H1 (cell line): ENCODE measurements around the gene ASF1B. TPM values are rescaled to one million over a fixed set of nuclear protein-coding genes. Genes with fewer than 3 reads are reported as not detected.

Experiments used
- CTCF ChIA-PET: fragments of 300-600 bp; sonication (Branson Sonifier 250); formaldehyde crosslinking; loops from one replicate; lab custom pipeline; 2021; ENCODE audit not compliant: partially characterized antibody; lab: Charles Lee
- POLR2A ChIA-PET: fragments of 300-600 bp; sonication (Branson Sonifier 250); formaldehyde crosslinking; loops from one replicate; lab custom pipeline; 2021; ENCODE audit warnings: inconsistent platforms; ENCODE audit not compliant: partially characterized antibody; lab: Charles Lee
- DNase-seq, 2 experiments: peaks; one replicate each; pipeline versions ENCODE4 v3.0.0 to v3.0.0-alpha.2; 2010 to 2022; ENCODE audit warnings: low spot score in 2 of 2, low read depth in 1 of 2, mixed read lengths in 1 of 2
- FAIRE-seq: peaks from 2 replicates; lab custom pipeline; 2011; peaks lifted over from hg19 to GRCh38; lab: Jason Lieb, UNC
- H2AFZ ChIP-seq: 2 replicates; pipeline ENCODE4 v1.8.1; 2012; ENCODE audit warnings: low read length, inconsistent platforms
- H2AK5ac ChIP-seq: 2 replicates; pipeline ENCODE4 v1.6.1; 2013; ENCODE audit warnings: low read depth, low read length
- H2BK120ac ChIP-seq: replicated peaks from 2 replicates; pipeline ENCODE3; 2013; ENCODE audit warnings: low read depth, low read length, inconsistent platforms
- H2BK12ac ChIP-seq: 2 replicates; pipeline ENCODE4 v1.6.1; 2013; ENCODE audit warnings: low read depth, low read length
- H2BK15ac ChIP-seq: 2 replicates; pipeline ENCODE4 v1.6.1; 2013; ENCODE audit warnings: low read length
- H2BK20ac ChIP-seq: 2 replicates; pipeline ENCODE4 v1.6.1; 2013; ENCODE audit warnings: low read length
- H2BK5ac ChIP-seq: 2 replicates; pipeline ENCODE4 v1.6.1; 2013; ENCODE audit warnings: low read depth, low read length
- H3K14ac ChIP-seq: 2 replicates; pipeline ENCODE4 v1.6.1; 2013; ENCODE audit warnings: inconsistent platforms; ENCODE audit not compliant: insufficient read length
- H3K18ac ChIP-seq: 2 replicates; pipeline ENCODE4 v1.6.1; 2013; ENCODE audit warnings: low read length; ENCODE audit errors: extremely low read depth
- H3K23ac ChIP-seq: 2 replicates; pipeline ENCODE4 v1.6.1; 2013; ENCODE audit warnings: inconsistent platforms; ENCODE audit not compliant: insufficient read length
- H3K23me2 ChIP-seq: 2 replicates; pipeline ENCODE4 v1.6.1; 2013; ENCODE audit warnings: low read depth, low read length
- H3K27ac ChIP-seq: 2 replicates; pipeline ENCODE4 v1.6.1; 2011; ENCODE audit warnings: low read depth, low read length, inconsistent platforms
- H3K27me3 ChIP-seq, 4 experiments: replicated peaks in 1 of 4; 1 replicate in 1 of 4; 2 replicates in 3 of 4; pipeline versions ENCODE4 v1.6.1 to v1.8.1; 2011 to 2013; ENCODE audit warnings: low read length in 3 of 4, mild to moderate bottlenecking in 3 of 4, inconsistent platforms in 2 of 4, mixed read lengths in 2 of 4, moderate library complexity in 1 of 4; ENCODE audit not compliant: control insufficient read depth in 3 of 4, insufficient read depth in 3 of 4; ENCODE audit errors: extremely low read depth in 1 of 4
- H3K36me3 ChIP-seq, 4 experiments: 2 replicates each; pipeline versions ENCODE4 v1.6.1 to v1.8.1; 2011 to 2013; ENCODE audit warnings: mild to moderate bottlenecking in 4 of 4, low read length in 3 of 4, moderate library complexity in 2 of 4, control low read depth in 1 of 4, inconsistent platforms in 1 of 4; ENCODE audit not compliant: insufficient read depth in 4 of 4, control insufficient read depth in 2 of 4
- H3K4ac ChIP-seq: replicated peaks from 2 replicates; pipeline ENCODE3; 2013; ENCODE audit warnings: low read length, low read depth, mixed read lengths, inconsistent platforms; ENCODE audit not compliant: insufficient read length
- H3K4me1 ChIP-seq, 4 experiments: replicated peaks in 1 of 4; 1 replicate in 1 of 4; 2 replicates in 3 of 4; pipeline versions ENCODE4 v1.6.1 to v1.8.1; 2011 to 2013; ENCODE audit warnings: low read length in 3 of 4, inconsistent platforms in 2 of 4, mixed read lengths in 1 of 4; ENCODE audit not compliant: insufficient read depth in 4 of 4, control insufficient read depth in 3 of 4
- H3K4me2 ChIP-seq, 2 experiments: 2 replicates each; pipeline versions ENCODE4 v1.6.1 to v1.8.1; 2011 to 2013; ENCODE audit warnings: low read depth in 2 of 2, low read length in 2 of 2, control low read depth in 1 of 2, inconsistent platforms in 1 of 2, mild to moderate bottlenecking in 1 of 2; ENCODE audit not compliant: insufficient read depth in 1 of 2
- H3K4me3 ChIP-seq, 4 experiments: fragments of 200-600, 300-600 bp in 1 of 4; sonication (generic), shearing (Covaris generic), sonication (Bioruptor Twin) in 1 of 4; 2 replicates each; pipeline versions ENCODE4 v1.5.1 to v1.8.1; 2011 to 2016; ENCODE audit warnings: low read length in 4 of 4, low read depth in 3 of 4, control low read depth in 2 of 4, inconsistent platforms in 2 of 4, mild to moderate bottlenecking in 2 of 4, mixed read lengths in 1 of 4, moderate library complexity in 1 of 4; ENCODE audit not compliant: insufficient read depth in 2 of 4; ENCODE audit errors: extremely low read depth in 1 of 4
- H3K56ac ChIP-seq: replicated peaks from 2 replicates; pipeline ENCODE3; 2013; ENCODE audit warnings: low read depth, mild to moderate bottlenecking, mixed read lengths, low read length, inconsistent platforms; ENCODE audit not compliant: insufficient read length
- H3K79me1 ChIP-seq: 2 replicates; pipeline ENCODE4 v1.6.1; 2013; ENCODE audit warnings: low read depth, low read length, control low read depth
- H3K79me2 ChIP-seq, 2 experiments: 2 replicates each; pipeline versions ENCODE4 v1.6.1 to v1.8.1; 2012 to 2013; ENCODE audit warnings: low read length in 2 of 2, mild to moderate bottlenecking in 2 of 2, inconsistent platforms in 1 of 2; ENCODE audit not compliant: insufficient read depth in 2 of 2, control insufficient read depth in 1 of 2
- H3K9ac ChIP-seq, 4 experiments: replicated peaks in 1 of 4; 1 replicate in 1 of 4; 2 replicates in 3 of 4; pipeline versions ENCODE4 v1.6.1 to v1.8.1; 2011 to 2013; ENCODE audit warnings: low read depth in 3 of 4, low read length in 3 of 4, control low read depth in 2 of 4, mild to moderate bottlenecking in 2 of 4, moderate library complexity in 2 of 4, inconsistent platforms in 1 of 4; ENCODE audit errors: extremely low read depth in 1 of 4
- H3K9me3 ChIP-seq, 2 experiments: 2 replicates each; pipeline versions ENCODE4 v1.6.1 to v1.8.1; 2012 to 2013; ENCODE audit warnings: mild to moderate bottlenecking in 2 of 2, moderate library complexity in 2 of 2, control low read depth in 1 of 2, inconsistent platforms in 1 of 2, low read depth in 1 of 2, low read length in 1 of 2, mixed read lengths in 1 of 2; ENCODE audit not compliant: insufficient read depth in 2 of 2
- H4K20me1 ChIP-seq, 2 experiments: replicated peaks in 1 of 2; 2 replicates each; pipeline versions ENCODE3 to v1.8.1; 2011 to 2013; ENCODE audit warnings: inconsistent platforms in 2 of 2, low read length in 2 of 2, mild to moderate bottlenecking in 1 of 2; ENCODE audit not compliant: insufficient read depth in 2 of 2, control insufficient read depth in 1 of 2
- H4K5ac ChIP-seq: 2 replicates; pipeline ENCODE4 v1.6.1; 2013; ENCODE audit warnings: low read length, low read depth, mixed read lengths, inconsistent platforms; ENCODE audit not compliant: insufficient read length
- H4K8ac ChIP-seq: 2 replicates; pipeline ENCODE4 v1.8.0; 2013; ENCODE audit warnings: mild to moderate bottlenecking, moderate library complexity, low read length, inconsistent platforms; ENCODE audit not compliant: insufficient read depth; ENCODE audit errors: extremely low read depth
- H4K91ac ChIP-seq: replicated peaks from 2 replicates; pipeline ENCODE3; 2013; ENCODE audit warnings: low read length, mixed read lengths, inconsistent platforms; ENCODE audit not compliant: insufficient read length
- HDAC2 ChIP-seq, 2 experiments: fragments of 300-600 bp in 1 of 2; sonication (generic) in 1 of 2; IDR thresholded peaks; 2 replicates each; pipeline ENCODE4 v1.6.1; 2011 to 2012; ENCODE audit warnings: low read depth in 2 of 2, low read length in 2 of 2, mild to moderate bottlenecking in 2 of 2, moderate library complexity in 2 of 2, borderline replicate concordance in 1 of 2, inconsistent platforms in 1 of 2
- NANOG ChIP-seq: IDR thresholded peaks from 2 replicates; pipeline ENCODE4 v1.6.1; 2011; ENCODE audit warnings: low read length, low read depth, mild to moderate bottlenecking, inconsistent platforms; ENCODE audit not compliant: insufficient read depth, poor library complexity, severe bottlenecking
- SRF ChIP-seq: IDR thresholded peaks from 2 replicates; pipeline ENCODE4 v1.6.1; 2011; ENCODE audit warnings: mild to moderate bottlenecking, low read depth, low read length, moderate library complexity
- TEAD4 ChIP-seq: IDR thresholded peaks from 2 replicates; pipeline ENCODE4 v1.6.1; 2012; ENCODE audit warnings: low read depth, low read length, inconsistent platforms, mixed read lengths
- USF2 ChIP-seq: IDR thresholded peaks from 2 replicates; pipeline ENCODE4 v1.6.1; 2011; ENCODE audit warnings: low read length, improper control_type of control experiment
- WGBS, 2 experiments: shearing (Covaris generic) in 1 of 2; methylation state at CpG; one replicate each; pipeline versions ENCODE4 v1.1.6 to v1.1.7; 2013 to 2015; ENCODE audit warnings: low lambda C conversion rate in 2 of 2, mixed read lengths in 2 of 2, inconsistent platforms in 1 of 2, low coverage in 1 of 2, missing lambda C conversion rate in 1 of 2; ENCODE audit not compliant: insufficient replicate concordance in 2 of 2, insufficient coverage in 1 of 2, insufficient read length in 1 of 2; ENCODE audit errors: extremely low coverage in 1 of 2, missing lambda C conversion rate in 1 of 2; 5-methylcytosine and 5-hydroxymethylcytosine counted together
- polyA plus RNA-seq, 7 experiments: library from polyadenylated mRNA; depleted of rRNA in 3 of 7; stranded (reverse) in 5 of 7; unstranded in 2 of 7; fragments of >200 nt in 5 of 7; fragments of 200-250 nt in 2 of 7; gene quantifications; 1 replicate in 5 of 7; 2 replicates in 1 of 7; 4 replicates in 1 of 7; pipeline versions ENCODE4 v1.2.1 to v1.2.3, GENCODE V29; 2011 to 2013; ENCODE audit warnings: missing spikeins in 2 of 7, mixed read lengths in 2 of 7
- total RNA-seq: library from RNA; stranded (reverse); fragmentation: NEBNext Ultra II Directional; extraction: Animal tissue kit (Norgen Biotek cat#: 25700); gene quantifications from 2 replicates; pipeline ENCODE4 v1.2.1, GENCODE V29; 2021

ASF1B gene
- total and polyA plus RNA-seq, 2 of the 8 experiments (the other 6 are each of a cell fraction or from before 2014, with no cell fraction given): 32.6 to 59.2 TPM

GRCh38 chr19:14182476-14182875, 46.1 kb upstream of the ASF1B start:
- TF ChIP-seq USF2 (no peak), HDAC2 (IDR thresholded peaks at IDR 0.05; ENCODE audit: borderline replicate concordance in 1 of 2, low read depth in 2 of 2, low read length in 2 of 2) (no peak), SRF (no peak), TEAD4 (no peak), NANOG (no peak)
- Histone ChIP-seq H3K9ac (no peak overlapping the region), H3K36me3 (peaks cover 0 to 7% (median 3%) of the 10 kb centered on the region in 4 experiments; a peak in 3 of 8 replicates), H3K4me3 (no peak overlapping the region), H3K4ac (no peak overlapping the region), H4K20me1 (peaks cover 16 to 37% of the 10 kb centered on the region in 2 experiments), H3K56ac (no peak overlapping the region), H3K14ac (no peak overlapping the region), H2BK120ac (no peak overlapping the region), H2AFZ (no peak overlapping the region), H3K27me3 (no peaks in the 10 kb centered on the region), H3K23me2 (no peaks in the 10 kb centered on the region), H2BK15ac (no peak overlapping the region), H4K91ac (no peak overlapping the region), H3K9me3 (no peaks in the 10 kb centered on the region), H2BK12ac (no peak overlapping the region), H3K79me1 (peaks cover 3% of the 10 kb centered on the region), H3K18ac (no peak overlapping the region), H3K23ac (no peak overlapping the region), H2AK5ac (no peak overlapping the region), H2BK20ac (no peak overlapping the region), H4K8ac (no peak overlapping the region), H3K4me1 (no peaks in the 10 kb centered on the region), H4K5ac (no peak overlapping the region), H3K27ac (no peak overlapping the region), H3K79me2 (peaks cover 0 to 24% of the 10 kb centered on the region in 2 experiments; a peak in 2 of 4 replicates), H3K4me2 (no peak overlapping the region), H2BK5ac (no peak overlapping the region)
- POLR2A ChIA-PET: interaction anchor here (0.8 kb wide), 1 partner anchor 46 kb away, joined by 3 read pairs; the partner anchor contains the start of gene ASF1B
- WGBS, 2 experiments: 83% methylated on average over 4 of the region's 8 CpGs; no CpG with 5 or more reads in 1 of the 2 experiments
- DNase-seq (no peak), FAIRE-seq (no peak)
- CTCF ChIA-PET: interaction anchor here (1.0 kb wide), 1 partner anchor 34 kb away, joined by 3 read pairs; no protein-coding TSS in a partner anchor
